DOHH2 (cell line): ENCODE measurements around the gene UGT3A1.

Experiments
- EZH2phosphoT487 ChIP-seq: fragments of 200-600 bp; sonication (generic); IDR thresholded peaks from 2 replicates; pipeline ENCODE4 v1.6.1; 2017; ENCODE audit warnings: borderline replicate concordance, mild to moderate bottlenecking, antibody characterized with exemption, low read length, moderate library complexity, mixed read lengths
- TF ChIP-seq, protein P1 (sequence below): fragments of 200-600 bp; sonication (generic); IDR thresholded peaks from one replicate; pipeline ENCODE4 v1.5.1; 2014; ENCODE audit warnings: antibody characterized with exemption, mild to moderate bottlenecking, low read depth, low read length; ENCODE audit not compliant: poor library complexity, severe bottlenecking

DNA sequence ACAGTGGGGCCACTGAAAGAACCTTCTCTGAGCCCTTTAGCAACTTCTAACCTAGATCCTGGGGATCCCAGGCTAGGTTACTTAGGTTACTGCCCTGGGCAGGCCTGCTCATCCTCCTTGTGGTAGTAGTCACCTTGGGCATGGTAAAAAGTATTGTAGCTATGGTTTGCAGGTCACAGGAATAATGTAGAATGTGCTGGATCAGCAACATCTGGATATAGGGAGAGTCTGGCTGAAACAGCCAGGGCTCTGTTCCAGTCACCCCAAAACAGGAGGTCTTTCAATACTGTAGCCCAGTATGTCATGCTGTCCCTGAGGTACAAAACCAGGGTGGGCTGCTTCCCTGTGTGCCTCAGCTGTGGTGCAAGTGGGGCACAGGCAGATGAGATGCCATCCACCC lies 41.9 kb upstream of the UGT3A1 start:
- TF ChIP-seq, protein P1, sequence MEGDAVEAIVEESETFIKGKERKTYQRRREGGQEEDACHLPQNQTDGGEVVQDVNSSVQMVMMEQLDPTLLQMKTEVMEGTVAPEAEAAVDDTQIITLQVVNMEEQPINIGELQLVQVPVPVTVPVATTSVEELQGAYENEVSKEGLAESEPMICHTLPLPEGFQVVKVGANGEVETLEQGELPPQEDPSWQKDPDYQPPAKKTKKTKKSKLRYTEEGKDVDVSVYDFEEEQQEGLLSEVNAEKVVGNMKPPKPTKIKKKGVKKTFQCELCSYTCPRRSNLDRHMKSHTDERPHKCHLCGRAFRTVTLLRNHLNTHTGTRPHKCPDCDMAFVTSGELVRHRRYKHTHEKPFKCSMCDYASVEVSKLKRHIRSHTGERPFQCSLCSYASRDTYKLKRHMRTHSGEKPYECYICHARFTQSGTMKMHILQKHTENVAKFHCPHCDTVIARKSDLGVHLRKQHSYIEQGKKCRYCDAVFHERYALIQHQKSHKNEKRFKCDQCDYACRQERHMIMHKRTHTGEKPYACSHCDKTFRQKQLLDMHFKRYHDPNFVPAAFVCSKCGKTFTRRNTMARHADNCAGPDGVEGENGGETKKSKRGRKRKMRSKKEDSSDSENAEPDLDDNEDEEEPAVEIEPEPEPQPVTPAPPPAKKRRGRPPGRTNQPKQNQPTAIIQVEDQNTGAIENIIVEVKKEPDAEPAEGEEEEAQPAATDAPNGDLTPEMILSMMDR = no peak
- TF ChIP-seq EZH2phosphoT487 = no peak
